Measurements from ENCODE around the gene TTLL4. TPM values are rescaled to one million over a fixed set of nuclear protein-coding genes. Genes with fewer than 3 reads are reported as not detected.
A peak's percentile ranks its signal among the peaks of the same experiment; 100 is the strongest.

TTLL4 gene
- total RNA-seq, 1 donor from 2014 or later = 5.5 TPM

- no peak for FAIRE-seq
- peaks cover 18% of the 10 kb centered on the region for H3K36me3 ChIP-seq (ENCODE audit: control insufficient read depth, insufficient read depth, low read length)
These were observed 36.3 kb downstream of the TTLL4 start for GRCh38 chr2:218746960-218747359.

GRCh38 chr2:218748741-218749441 lies 38.3 kb downstream of the TTLL4 start:
- FAIRE-seq (no peak), DNase-seq (ENCODE audit: low read depth) (no peak)
- TF ChIP-seq CTCF (IDR thresholded peaks at IDR 0.05; ENCODE audit: insufficient read depth, low read length, severe bottlenecking) = no peak
- Histone ChIP-seq H3K4me3 (ENCODE audit: low read depth, low read length) (no peak overlapping the region), H3K36me3 (ENCODE audit: control insufficient read depth, insufficient read depth, low read length) (peaks cover 25% of the 10 kb centered on the region), H3K27me3 (ENCODE audit: control insufficient read depth, insufficient read depth, low read length) (no peaks in the 10 kb centered on the region)

More at GRCh38 chr2:218746960-218747359, 36.3 kb downstream of the TTLL4 start:
- DNase-seq (ENCODE audit: low read depth) = no peak
- Histone ChIP-seq H3K4me3 (ENCODE audit: low read depth, low read length) (no peak overlapping the region), H3K27me3 (ENCODE audit: control insufficient read depth, insufficient read depth, low read length) (no peaks in the 10 kb centered on the region)
- TF ChIP-seq CTCF (IDR thresholded peaks at IDR 0.05; ENCODE audit: insufficient read depth, low read length, severe bottlenecking) = no peak

- Histone ChIP-seq H3K4me3 (ENCODE audit: low read depth, low read length) (no peak overlapping the region), H3K27me3 (ENCODE audit: control insufficient read depth, insufficient read depth, low read length) (no peaks in the 10 kb centered on the region), H3K36me3 (ENCODE audit: control insufficient read depth, insufficient read depth, low read length) (peaks cover 12% of the 10 kb centered on the region)
- TF ChIP-seq CTCF (IDR thresholded peaks at IDR 0.05; ENCODE audit: insufficient read depth, low read length, severe bottlenecking) = no peak
- FAIRE-seq = no peak
- no peak for DNase-seq (ENCODE audit: low read depth)
These were observed 43.6 kb downstream of the TTLL4 start for GRCh38 chr2:218754201-218754600.

GRCh38 chr2:218754781-218755180 lies 44.1 kb downstream of the TTLL4 start:
- FAIRE-seq (peak; percentile 73), DNase-seq (ENCODE audit: low read depth) (no peak)
- peaks cover 12% of the 10 kb centered on the region for H3K36me3 ChIP-seq (ENCODE audit: control insufficient read depth, insufficient read depth, low read length)
- H3K27me3 ChIP-seq (ENCODE audit: control insufficient read depth, insufficient read depth, low read length) = no peaks in the 10 kb centered on the region
- no peak overlapping the region for H3K4me3 ChIP-seq (ENCODE audit: low read depth, low read length)
- TF ChIP-seq CTCF (IDR thresholded peaks at IDR 0.05; ENCODE audit: insufficient read depth, low read length, severe bottlenecking) = no peak

GRCh38 chr2:218755198-218755566 lies 44.5 kb downstream of the TTLL4 start:
- H3K36me3 ChIP-seq (ENCODE audit: control insufficient read depth, insufficient read depth, low read length) = peaks cover 12% of the 10 kb centered on the region
- no peaks in the 10 kb centered on the region for H3K27me3 ChIP-seq (ENCODE audit: control insufficient read depth, insufficient read depth, low read length)
- no peak for TF ChIP-seq CTCF (IDR thresholded peaks at IDR 0.05; ENCODE audit: insufficient read depth, low read length, severe bottlenecking)

More at GRCh38 chr2:218755198-218755566, 44.5 kb downstream of the TTLL4 start:
- H3K4me3 ChIP-seq (ENCODE audit: low read depth, low read length) = no peak overlapping the region
- DNase-seq (ENCODE audit: low read depth) = no peak
- no peak for FAIRE-seq

Data from bronchial epithelial cell (primary cell).